Measurements from ENCODE around the gene KLHDC2.
A peak's percentile ranks its signal among the peaks of the same experiment; 100 is the strongest.
"Not testable (repeated sequence)": the region's sequence is repeated elsewhere in the genome, so short reads cannot be mapped to it uniquely, and the experiment has no call there.

Gene KLHDC2, protein sequence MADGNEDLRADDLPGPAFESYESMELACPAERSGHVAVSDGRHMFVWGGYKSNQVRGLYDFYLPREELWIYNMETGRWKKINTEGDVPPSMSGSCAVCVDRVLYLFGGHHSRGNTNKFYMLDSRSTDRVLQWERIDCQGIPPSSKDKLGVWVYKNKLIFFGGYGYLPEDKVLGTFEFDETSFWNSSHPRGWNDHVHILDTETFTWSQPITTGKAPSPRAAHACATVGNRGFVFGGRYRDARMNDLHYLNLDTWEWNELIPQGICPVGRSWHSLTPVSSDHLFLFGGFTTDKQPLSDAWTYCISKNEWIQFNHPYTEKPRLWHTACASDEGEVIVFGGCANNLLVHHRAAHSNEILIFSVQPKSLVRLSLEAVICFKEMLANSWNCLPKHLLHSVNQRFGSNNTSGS

DNA sequence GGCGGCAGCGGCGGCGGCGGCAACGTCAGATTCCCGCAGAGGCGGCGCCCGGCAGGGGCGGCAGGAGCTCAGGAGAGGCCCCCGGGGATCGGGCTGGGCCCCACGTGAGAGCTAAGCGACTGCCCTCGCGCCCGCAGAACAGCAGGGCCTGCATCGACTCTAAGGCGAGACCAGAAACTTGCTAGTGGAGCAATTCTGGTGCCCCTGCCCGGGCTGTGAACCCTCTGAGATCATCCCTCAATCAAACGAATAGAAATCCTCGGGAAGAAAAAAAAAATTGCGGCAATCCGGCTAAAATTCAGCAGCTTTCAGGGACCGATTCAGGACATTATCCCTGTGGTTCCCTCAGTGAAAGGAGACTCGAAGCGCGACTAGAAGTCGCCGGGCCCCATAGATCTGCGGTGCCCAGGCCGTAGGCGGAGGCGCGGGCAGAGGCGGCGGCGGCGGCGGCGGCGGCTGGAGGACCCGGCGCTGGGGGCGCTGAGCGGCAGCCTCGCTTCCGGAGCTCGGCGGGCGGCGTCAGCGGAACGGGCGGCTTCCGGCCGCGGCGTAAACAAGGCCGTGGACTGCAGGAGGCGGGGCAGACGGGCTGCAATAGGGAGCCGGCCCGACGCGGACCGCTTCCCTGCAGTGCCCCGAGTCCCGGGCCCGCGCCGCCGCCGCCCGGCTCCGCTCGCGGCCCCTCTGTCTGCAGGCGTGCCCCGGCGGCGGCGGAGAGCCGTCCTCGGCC lies at the start of gene KLHDC2:
KLHDC2 (plus strand) TSS at position 583 of the 730 bp plus-strand sequence. CDS start 316 bp downstream, outside the sequence.
- H3K4me1 ChIP-seq (ENCODE audit: control insufficient read depth, insufficient read depth, low read length): no peaks in the 10 kb centered on the region
- H3K9ac ChIP-seq (ENCODE audit: low read depth, low read length): peak within 1 kb of the TSS; percentile 98
- H3K36me3 ChIP-seq (ENCODE audit: control insufficient read depth, insufficient read depth, low read length): peaks cover 2% of the 10 kb centered on the region
- no peaks in the 10 kb centered on the region for H3K9me3 ChIP-seq (ENCODE audit: control insufficient read depth, insufficient read depth, low read length)
- peak within 1 kb of the TSS; percentile 97 for H3K4me3 ChIP-seq (ENCODE audit: low read depth, low read length)
- H3K27me3 ChIP-seq (ENCODE audit: control insufficient read depth, insufficient read depth, low read length): no peaks in the 10 kb centered on the region

DNA sequence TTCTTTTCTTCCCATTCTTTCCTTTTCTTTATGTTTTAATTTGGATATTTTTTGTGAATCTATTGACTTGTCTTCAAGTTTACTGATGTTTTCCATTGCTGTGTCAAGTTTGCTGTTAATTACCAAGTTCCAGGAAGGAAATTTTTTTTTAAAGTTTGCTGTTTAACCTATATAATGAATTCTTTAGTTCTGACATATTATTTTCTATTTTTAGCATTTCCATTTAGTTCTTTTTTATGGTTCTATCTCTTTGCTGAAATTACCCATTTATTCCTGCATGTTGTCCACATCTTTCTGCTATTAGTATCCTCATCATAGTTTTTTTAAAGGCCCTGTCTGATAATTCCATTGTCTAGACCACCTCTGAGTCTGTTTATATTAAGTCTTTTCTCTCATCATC lies 47.2 kb upstream of the KLHDC2 start:
- H3K9me3 ChIP-seq (ENCODE audit: control insufficient read depth, insufficient read depth, low read length): no peaks in the 10 kb centered on the region
- H3K4me1 ChIP-seq (ENCODE audit: control insufficient read depth, insufficient read depth, low read length): no peaks in the 10 kb centered on the region
- no peaks in the 10 kb centered on the region for H3K36me3 ChIP-seq (ENCODE audit: control insufficient read depth, insufficient read depth, low read length)
- no peaks in the 10 kb centered on the region for H3K27me3 ChIP-seq (ENCODE audit: control insufficient read depth, insufficient read depth, low read length)
- H3K4me3 ChIP-seq (ENCODE audit: low read depth, low read length): no peak overlapping the region
- no peak overlapping the region for H3K9ac ChIP-seq (ENCODE audit: low read depth, low read length)

DNA sequence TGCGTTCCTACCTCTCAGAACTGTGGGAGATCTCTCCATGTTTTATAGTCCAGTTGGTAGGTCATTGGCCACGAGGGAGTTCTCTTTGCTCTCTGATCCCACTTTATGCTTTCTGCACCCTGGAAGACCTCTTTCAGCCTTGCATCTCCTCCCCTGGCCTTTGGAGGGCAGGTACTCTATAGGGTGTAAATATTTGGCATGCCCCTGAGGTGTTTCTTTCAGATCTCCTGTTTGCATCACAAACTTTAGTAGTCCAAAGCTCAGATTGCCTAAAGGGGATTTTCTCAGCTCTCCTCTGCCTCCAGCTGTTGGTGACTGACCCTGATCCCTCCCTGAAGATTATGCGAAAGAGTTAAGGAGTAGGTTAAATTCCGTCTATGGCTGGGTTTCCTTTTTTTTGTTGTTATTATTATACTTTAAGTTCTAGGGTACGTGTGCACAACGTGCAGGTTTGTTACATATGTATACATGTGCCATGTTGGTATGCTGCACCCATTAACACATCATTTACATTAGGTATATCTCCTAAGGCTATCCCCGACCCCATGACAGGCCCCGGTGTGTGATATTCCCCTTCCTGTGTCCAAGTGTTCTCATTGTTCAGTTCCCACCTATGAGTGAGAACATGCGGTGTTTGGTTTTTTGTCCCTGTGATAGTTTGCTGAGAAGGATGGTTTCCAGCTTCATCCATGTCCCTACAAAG lies 46.1 kb upstream of the KLHDC2 start:
- H3K9ac ChIP-seq (ENCODE audit: low read depth, low read length); H3K4me1 ChIP-seq (ENCODE audit: control insufficient read depth, insufficient read depth, low read length); H3K36me3 ChIP-seq (ENCODE audit: control insufficient read depth, insufficient read depth, low read length); H3K9me3 ChIP-seq (ENCODE audit: control insufficient read depth, insufficient read depth, low read length); H3K4me3 ChIP-seq (ENCODE audit: low read depth, low read length); H3K27me3 ChIP-seq (ENCODE audit: control insufficient read depth, insufficient read depth, low read length): not testable (repeated sequence)

DNA sequence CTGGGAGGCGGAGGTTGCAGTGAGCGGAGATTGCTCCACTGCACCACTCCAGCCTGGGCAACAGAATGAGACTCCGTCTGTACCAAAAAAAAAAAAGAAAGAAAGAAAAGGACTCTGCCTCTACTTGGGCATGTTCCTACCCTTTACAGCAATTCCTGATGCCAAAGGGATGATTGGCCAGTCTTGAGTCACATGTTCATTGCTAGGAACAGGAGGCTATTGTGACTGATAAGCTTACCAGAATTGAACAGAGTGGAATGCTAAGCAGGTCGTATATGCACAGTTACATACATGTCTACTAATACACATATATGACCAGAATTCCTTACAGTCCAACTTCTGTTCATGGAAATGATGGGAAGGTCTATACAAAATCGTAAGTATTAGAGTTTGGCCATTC lies 40.8 kb upstream of the KLHDC2 start:
- Histone ChIP-seq H3K9me3 (ENCODE audit: control insufficient read depth, insufficient read depth, low read length) (no peaks in the 10 kb centered on the region), H3K27me3 (ENCODE audit: control insufficient read depth, insufficient read depth, low read length) (no peaks in the 10 kb centered on the region), H3K4me1 (ENCODE audit: control insufficient read depth, insufficient read depth, low read length) (no peaks in the 10 kb centered on the region), H3K36me3 (ENCODE audit: control insufficient read depth, insufficient read depth, low read length) (no peaks in the 10 kb centered on the region), H3K4me3 (ENCODE audit: low read depth, low read length) (no peak overlapping the region), H3K9ac (ENCODE audit: low read depth, low read length) (no peak overlapping the region)

DNA sequence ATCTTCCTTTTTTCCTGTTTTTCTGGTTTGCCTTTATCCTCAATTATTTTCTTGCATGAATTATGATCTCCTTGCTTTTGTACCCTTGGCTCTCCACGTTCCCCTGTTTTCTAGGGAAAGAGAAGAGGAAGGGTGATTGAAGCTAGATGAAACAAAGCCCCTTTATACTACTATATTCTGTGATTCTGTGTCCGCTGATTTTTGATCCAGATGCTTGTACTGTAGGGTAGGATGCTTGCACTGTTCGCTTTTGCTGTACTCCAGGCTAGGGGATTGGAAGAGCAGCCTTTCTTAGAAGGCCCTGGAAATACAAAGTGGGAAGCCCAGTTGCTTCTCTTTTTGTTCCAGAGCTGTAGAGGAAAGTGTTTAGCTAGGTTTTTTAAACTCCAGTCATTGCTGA lies 35.1 kb upstream of the KLHDC2 start:
- H3K4me1 ChIP-seq (ENCODE audit: control insufficient read depth, insufficient read depth, low read length): no peaks in the 10 kb centered on the region
- no peaks in the 10 kb centered on the region for H3K9me3 ChIP-seq (ENCODE audit: control insufficient read depth, insufficient read depth, low read length)
- H3K36me3 ChIP-seq (ENCODE audit: control insufficient read depth, insufficient read depth, low read length): no peaks in the 10 kb centered on the region
- no peak overlapping the region for H3K4me3 ChIP-seq (ENCODE audit: low read depth, low read length)
- no peaks in the 10 kb centered on the region for H3K27me3 ChIP-seq (ENCODE audit: control insufficient read depth, insufficient read depth, low read length)
- H3K9ac ChIP-seq (ENCODE audit: low read depth, low read length): no peak overlapping the region

DNA sequence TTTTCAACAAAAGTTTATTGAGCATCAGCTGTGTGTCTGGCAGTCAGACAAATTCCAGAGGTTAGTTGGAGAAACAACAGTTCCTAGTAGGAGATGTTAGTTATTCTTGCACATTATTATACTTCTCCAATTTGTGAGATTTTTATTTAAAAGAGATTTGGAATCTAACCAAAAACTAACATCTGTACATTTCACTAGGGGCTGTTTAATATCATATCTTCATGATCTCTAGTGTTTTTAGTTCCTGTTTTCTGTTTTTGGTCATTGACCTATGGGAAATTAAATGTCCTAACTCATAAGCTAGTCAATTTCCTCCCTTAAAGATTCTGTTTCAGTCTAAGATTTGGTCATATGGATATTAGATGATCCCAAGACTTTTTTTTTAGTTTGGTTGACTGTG lies 34.1 kb upstream of the KLHDC2 start:
- Histone ChIP-seq H3K4me1 (ENCODE audit: control insufficient read depth, insufficient read depth, low read length) (no peaks in the 10 kb centered on the region), H3K9me3 (ENCODE audit: control insufficient read depth, insufficient read depth, low read length) (no peaks in the 10 kb centered on the region), H3K27me3 (ENCODE audit: control insufficient read depth, insufficient read depth, low read length) (no peaks in the 10 kb centered on the region), H3K4me3 (ENCODE audit: low read depth, low read length) (no peak overlapping the region), H3K36me3 (ENCODE audit: control insufficient read depth, insufficient read depth, low read length) (no peaks in the 10 kb centered on the region), H3K9ac (ENCODE audit: low read depth, low read length) (no peak overlapping the region)

DNA sequence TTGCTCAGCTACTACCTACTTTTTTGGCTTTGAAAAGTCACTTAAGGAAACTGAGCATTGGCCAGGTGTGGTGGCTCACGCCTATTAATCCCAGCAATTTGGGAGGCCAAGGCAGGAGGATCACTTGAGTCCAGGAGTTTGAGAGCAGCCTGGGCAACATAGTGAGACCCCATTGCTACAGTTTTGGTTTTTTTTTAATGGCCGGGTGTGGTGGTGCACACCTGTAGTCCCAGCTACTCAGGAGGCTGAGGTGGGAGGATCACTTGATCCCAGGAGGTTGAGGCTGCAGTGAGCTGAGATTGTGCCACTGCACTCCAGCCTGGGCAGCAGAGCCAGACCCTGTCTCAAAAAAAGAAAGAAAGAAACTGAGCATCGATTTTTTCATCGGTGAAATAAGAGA lies 32.3 kb upstream of the KLHDC2 start:
- not testable (repeated sequence) for H3K9me3 ChIP-seq (ENCODE audit: control insufficient read depth, insufficient read depth, low read length); H3K4me3 ChIP-seq (ENCODE audit: low read depth, low read length); H3K36me3 ChIP-seq (ENCODE audit: control insufficient read depth, insufficient read depth, low read length); H3K27me3 ChIP-seq (ENCODE audit: control insufficient read depth, insufficient read depth, low read length); H3K9ac ChIP-seq (ENCODE audit: low read depth, low read length); H3K4me1 ChIP-seq (ENCODE audit: control insufficient read depth, insufficient read depth, low read length)

DNA sequence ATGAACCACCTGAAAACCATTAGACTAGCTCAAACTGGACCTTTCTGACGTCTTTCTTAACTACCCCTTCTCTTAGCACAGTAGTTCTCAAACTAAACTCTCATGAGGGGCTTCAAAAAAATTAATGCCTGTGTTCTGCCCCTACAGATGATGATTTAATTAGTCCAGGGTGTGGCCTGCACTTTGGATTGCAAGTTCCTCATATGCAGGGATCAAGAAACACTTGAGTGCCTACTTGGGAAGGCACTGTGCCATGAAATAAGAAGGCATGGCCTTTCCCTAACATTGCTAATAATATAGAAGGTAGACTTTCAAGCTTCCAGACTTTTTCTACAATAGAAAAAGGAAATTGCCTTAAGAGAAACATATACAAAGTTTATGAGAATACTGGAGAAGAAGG lies 22.8 kb upstream of the KLHDC2 start:
- no peak overlapping the region for H3K4me3 ChIP-seq (ENCODE audit: low read depth, low read length)
- no peaks in the 10 kb centered on the region for H3K4me1 ChIP-seq (ENCODE audit: control insufficient read depth, insufficient read depth, low read length)
- peaks cover 3% of the 10 kb centered on the region for H3K27me3 ChIP-seq (ENCODE audit: control insufficient read depth, insufficient read depth, low read length)
- H3K36me3 ChIP-seq (ENCODE audit: control insufficient read depth, insufficient read depth, low read length): no peaks in the 10 kb centered on the region
- H3K9me3 ChIP-seq (ENCODE audit: control insufficient read depth, insufficient read depth, low read length): no peaks in the 10 kb centered on the region
- H3K9ac ChIP-seq (ENCODE audit: low read depth, low read length): no peak overlapping the region

DNA sequence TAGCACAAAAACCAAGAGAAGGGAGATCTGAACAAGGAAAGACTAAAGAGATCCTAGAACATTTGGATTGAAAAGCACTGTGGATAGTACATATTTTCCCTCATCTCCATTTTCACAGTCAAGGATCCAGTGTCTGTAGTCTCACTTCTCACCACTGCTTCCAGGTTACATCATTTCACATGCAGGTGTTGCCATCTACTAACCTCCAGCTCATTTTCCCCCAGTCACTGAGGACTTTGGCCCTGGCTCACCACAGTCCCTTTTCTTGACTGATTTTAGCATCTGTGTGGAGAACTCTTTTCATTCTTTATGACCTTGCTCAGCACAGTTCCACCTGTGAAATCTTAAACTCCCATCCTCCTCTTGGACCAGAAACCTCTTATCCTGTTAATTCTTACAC lies 21.5 kb upstream of the KLHDC2 start:
- H3K4me3 ChIP-seq (ENCODE audit: low read depth, low read length); H3K9ac ChIP-seq (ENCODE audit: low read depth, low read length); H3K9me3 ChIP-seq (ENCODE audit: control insufficient read depth, insufficient read depth, low read length): not testable (repeated sequence)

DNA sequence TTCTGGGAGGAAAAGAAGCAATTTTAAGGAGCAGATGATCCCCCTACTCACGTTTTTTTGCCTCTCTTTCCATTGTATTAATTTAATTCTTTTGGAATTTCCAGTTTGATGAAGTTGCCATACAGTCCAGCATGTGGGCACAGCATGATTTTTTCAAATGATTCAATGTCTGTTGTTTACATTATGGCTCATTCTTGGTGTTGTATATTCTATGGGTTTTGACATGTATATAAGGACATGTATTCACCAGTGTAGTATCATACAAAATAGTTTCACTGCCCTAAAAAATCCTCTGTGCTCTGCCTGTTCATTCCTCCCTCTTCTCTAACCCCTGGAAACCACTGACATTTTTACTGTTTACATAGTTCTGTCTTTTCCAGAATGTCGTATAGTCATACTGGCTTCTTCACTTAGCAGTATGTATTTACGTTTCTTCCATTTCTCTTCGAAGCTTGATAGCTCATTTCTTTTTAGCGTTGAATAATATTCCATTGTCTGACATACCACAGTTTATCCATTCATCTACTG lies 13.3 kb upstream of the KLHDC2 start:
- H3K9ac ChIP-seq (ENCODE audit: low read depth, low read length): no peak overlapping the region
- no peaks in the 10 kb centered on the region for H3K36me3 ChIP-seq (ENCODE audit: control insufficient read depth, insufficient read depth, low read length)
- H3K9me3 ChIP-seq (ENCODE audit: control insufficient read depth, insufficient read depth, low read length): no peaks in the 10 kb centered on the region
- H3K4me1 ChIP-seq (ENCODE audit: control insufficient read depth, insufficient read depth, low read length): no peaks in the 10 kb centered on the region
- H3K4me3 ChIP-seq (ENCODE audit: low read depth, low read length): no peak overlapping the region
- no peaks in the 10 kb centered on the region for H3K27me3 ChIP-seq (ENCODE audit: control insufficient read depth, insufficient read depth, low read length)

More for the DNA sequence above, 21.5 kb upstream of the KLHDC2 start:
- H3K4me1 ChIP-seq (ENCODE audit: control insufficient read depth, insufficient read depth, low read length); H3K36me3 ChIP-seq (ENCODE audit: control insufficient read depth, insufficient read depth, low read length); H3K27me3 ChIP-seq (ENCODE audit: control insufficient read depth, insufficient read depth, low read length): not testable (repeated sequence)

DNA sequence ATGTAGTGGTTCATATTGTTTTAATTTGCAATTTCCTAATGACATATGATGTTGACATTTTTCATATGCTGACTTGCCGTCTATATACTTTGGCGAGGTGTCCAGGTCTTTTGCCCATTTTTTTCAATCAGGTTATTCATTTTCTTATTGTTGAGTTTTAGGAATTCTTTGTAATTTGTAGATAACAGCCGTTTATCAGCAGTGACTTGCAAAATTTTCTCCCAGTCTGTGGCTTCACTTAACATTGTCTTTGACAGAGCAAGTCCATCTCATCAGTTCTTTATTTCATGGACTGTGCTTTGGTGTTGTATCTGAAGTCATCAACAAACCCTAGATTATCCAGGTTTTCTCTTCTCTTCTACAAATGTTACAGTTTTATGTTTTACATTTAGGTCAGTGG lies 12.6 kb upstream of the KLHDC2 start:
- no peak overlapping the region for H3K9ac ChIP-seq (ENCODE audit: low read depth, low read length)
- H3K27me3 ChIP-seq (ENCODE audit: control insufficient read depth, insufficient read depth, low read length): no peaks in the 10 kb centered on the region
- no peaks in the 10 kb centered on the region for H3K9me3 ChIP-seq (ENCODE audit: control insufficient read depth, insufficient read depth, low read length)
- no peaks in the 10 kb centered on the region for H3K4me1 ChIP-seq (ENCODE audit: control insufficient read depth, insufficient read depth, low read length)
- no peak overlapping the region for H3K4me3 ChIP-seq (ENCODE audit: low read depth, low read length)
- H3K36me3 ChIP-seq (ENCODE audit: control insufficient read depth, insufficient read depth, low read length): no peaks in the 10 kb centered on the region
